Ishikawa (cell line): ENCODE measurements around the gene FGF12.

Source experiments
- CEBPB ChIP-seq: IDR thresholded peaks from 2 replicates; pipeline ENCODE4 v1.6.1; 2012
- CREB1 ChIP-seq: IDR thresholded peaks from 2 replicates; pipeline ENCODE4 v1.6.1; 2012; ENCODE audit warnings: low read depth
- EGR1 ChIP-seq: IDR thresholded peaks from 2 replicates; pipeline ENCODE4 v1.6.1; 2012
- EP300 ChIP-seq: IDR thresholded peaks from 2 replicates; pipeline ENCODE4 v1.6.1; 2012; ENCODE audit warnings: borderline replicate concordance
- FOXM1 ChIP-seq: IDR thresholded peaks from 2 replicates; pipeline ENCODE4 v1.6.1; 2012; ENCODE audit warnings: low read depth, borderline replicate concordance
- NFIC ChIP-seq: IDR thresholded peaks from 2 replicates; pipeline ENCODE4 v1.6.1; 2012
- RAD21 ChIP-seq: IDR thresholded peaks from 2 replicates; pipeline ENCODE4 v1.6.1; 2012; ENCODE audit warnings: low read depth
- REST ChIP-seq: IDR thresholded peaks from 2 replicates; pipeline ENCODE4 v1.6.1; 2012; ENCODE audit warnings: low read depth, mild to moderate bottlenecking
- TAF1 ChIP-seq: IDR thresholded peaks from 2 replicates; pipeline ENCODE4 v1.6.1; 2012; ENCODE audit warnings: low read depth, mild to moderate bottlenecking
- TCF12 ChIP-seq: IDR thresholded peaks from 2 replicates; pipeline ENCODE4 v1.6.1; 2012; ENCODE audit warnings: low read depth
- TEAD4 ChIP-seq: IDR thresholded peaks from 2 replicates; pipeline ENCODE4 v1.6.1; 2012
- USF1 ChIP-seq: IDR thresholded peaks from 2 replicates; pipeline ENCODE4 v1.6.1; 2012
- YY1 ChIP-seq: IDR thresholded peaks from 2 replicates; pipeline ENCODE4 v1.6.1; 2012; ENCODE audit warnings: low read depth
- ZBTB7A ChIP-seq: IDR thresholded peaks from 2 replicates; pipeline ENCODE4 v1.6.1; 2012; ENCODE audit warnings: low read depth
- TF ChIP-seq, protein P1 (sequence below): IDR thresholded peaks from 2 replicates; pipeline ENCODE4 v1.6.1; 2012

FGF12 gene

GRCh38 chr3:192128060-192128459 lies 599.3 kb downstream of the FGF12 start:
- no peak for TF ChIP-seq NFIC

DNA sequence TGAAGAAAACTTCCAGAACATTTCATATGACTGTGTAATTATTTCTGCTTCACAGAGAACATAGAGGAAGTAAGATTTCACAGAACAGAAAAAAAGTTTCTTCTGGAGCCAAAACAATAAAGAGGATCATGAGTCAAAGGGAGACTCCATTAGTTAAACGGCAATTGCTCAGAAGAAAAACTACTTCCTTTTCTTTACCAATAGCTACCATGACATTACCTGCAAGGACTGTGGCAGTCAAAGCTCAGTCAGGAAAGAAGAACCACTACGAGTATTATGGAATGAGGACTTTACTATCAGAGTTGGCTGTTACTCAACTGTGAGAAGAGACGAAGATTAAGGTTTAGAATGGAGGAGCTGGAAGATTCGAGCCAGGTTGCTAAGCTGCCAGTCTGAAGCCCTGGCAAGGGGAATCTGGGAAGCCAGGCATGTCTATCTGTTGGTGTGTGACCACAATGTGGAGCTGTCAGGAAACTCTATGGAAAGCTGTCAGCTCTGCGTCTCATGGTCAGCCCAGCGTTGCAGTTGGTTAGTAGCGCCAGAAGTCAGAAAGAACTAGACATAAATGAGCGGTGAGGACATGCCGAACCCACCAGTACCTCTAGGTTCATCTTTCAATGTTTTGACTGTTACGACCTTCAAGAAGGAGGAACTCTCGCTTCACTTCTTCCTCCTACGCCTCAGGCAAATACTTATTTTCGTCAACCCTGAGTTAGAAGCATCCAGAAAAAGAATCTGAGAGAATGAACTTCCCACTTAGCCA lies 604.3 kb downstream of the FGF12 start:
- no peak for TF ChIP-seq TEAD4
- TF ChIP-seq TAF1, result no peak
- TF ChIP-seq YY1, result no peak
- TF ChIP-seq CEBPB, result no peak
- no peak for TF ChIP-seq ZBTB7A
- no peak for TF ChIP-seq REST
- no peak for TF ChIP-seq FOXM1

DNA sequence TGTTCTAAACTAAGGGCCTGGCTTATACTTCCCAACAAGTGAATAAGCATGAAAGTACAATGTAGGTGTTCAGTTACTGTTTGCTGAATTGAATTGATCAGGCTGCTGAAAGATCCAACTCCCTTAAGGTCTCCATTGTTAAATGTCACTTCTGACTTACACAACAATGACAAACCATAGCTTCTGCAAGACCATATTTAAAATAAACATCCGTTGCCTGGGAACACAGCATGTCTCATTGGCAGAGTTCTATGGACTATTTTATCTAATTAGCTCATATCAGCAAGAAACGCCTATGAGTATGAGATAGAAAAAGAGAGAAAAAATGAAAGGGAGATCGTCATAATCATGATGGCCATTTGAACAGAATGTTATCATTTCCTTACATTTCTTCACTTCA lies 605.4 kb downstream of the FGF12 start:
- no peak for TF ChIP-seq TEAD4
- TF ChIP-seq FOXM1, result no peak
- no peak for TF ChIP-seq CEBPB
- no peak for TF ChIP-seq EP300
- no peak for TF ChIP-seq TAF1
- no peak for TF ChIP-seq REST
- TF ChIP-seq TCF12, result no peak

GRCh38 chr3:192108820-192109219 lies 618.5 kb downstream of the FGF12 start:
- TF ChIP-seq, protein P1, sequence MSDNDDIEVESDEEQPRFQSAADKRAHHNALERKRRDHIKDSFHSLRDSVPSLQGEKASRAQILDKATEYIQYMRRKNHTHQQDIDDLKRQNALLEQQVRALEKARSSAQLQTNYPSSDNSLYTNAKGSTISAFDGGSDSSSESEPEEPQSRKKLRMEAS, result no peak
- TF ChIP-seq EP300, result no peak

DNA sequence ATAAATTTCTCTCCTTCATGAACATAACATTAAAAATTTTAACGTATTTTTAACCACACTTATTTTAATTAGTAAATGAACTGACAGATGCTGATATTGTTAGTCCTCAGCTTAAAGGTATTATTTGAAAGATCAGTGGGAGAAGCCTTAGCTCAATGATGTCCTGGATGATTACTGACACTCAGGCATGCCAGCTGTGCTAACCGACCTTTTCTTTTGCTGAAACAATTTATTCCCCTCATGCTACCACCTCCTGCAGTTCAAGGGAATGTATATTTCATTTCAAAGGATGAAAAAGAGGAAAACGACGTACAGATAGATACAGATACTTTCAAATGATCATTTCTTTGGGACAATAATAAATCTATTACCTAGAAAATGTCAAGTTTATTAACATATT lies 620.8 kb downstream of the FGF12 start:
- TF ChIP-seq RAD21 (no peak), USF1 (no peak), FOXM1 (no peak), TAF1 (no peak), REST (no peak), CREB1 (no peak), TEAD4 (no peak), ZBTB7A (no peak), CEBPB (no peak), EGR1 (no peak), TCF12 (no peak), NFIC (no peak), EP300 (no peak), YY1 (no peak)
- TF ChIP-seq, protein P1, result no peak

- no peak for TF ChIP-seq ZBTB7A
- TF ChIP-seq, protein P1, result no peak
- no peak for TF ChIP-seq CREB1
- TF ChIP-seq NFIC, result no peak
- TF ChIP-seq EGR1, result no peak
- TF ChIP-seq REST, result no peak
- TF ChIP-seq USF1, result no peak
- no peak for TF ChIP-seq FOXM1
- no peak for TF ChIP-seq EP300
- no peak for TF ChIP-seq RAD21
- no peak for TF ChIP-seq TCF12
- no peak for TF ChIP-seq YY1
- TF ChIP-seq TEAD4, result no peak
- no peak for TF ChIP-seq CEBPB
- TF ChIP-seq TAF1, result no peak
Observed at GRCh38 chr3:192092388-192093005, 634.8 kb downstream of the FGF12 start.
